GM12873 (cell line): ENCODE measurements around the gene SLC25A23.
A peak's percentile ranks its signal among the peaks of the same experiment; 100 is the strongest.

Experiments used
- TF ChIP-seq, protein P1 (sequence below): IDR thresholded peaks from 2 replicates; pipeline ENCODE4 v1.5.1; 2012; ENCODE audit warnings: low read depth, mild to moderate bottlenecking, moderate library complexity, low read length, control low read depth; ENCODE audit not compliant: insufficient read depth; ENCODE audit errors: missing control alignments

The SLC25A23 gene

DNA sequence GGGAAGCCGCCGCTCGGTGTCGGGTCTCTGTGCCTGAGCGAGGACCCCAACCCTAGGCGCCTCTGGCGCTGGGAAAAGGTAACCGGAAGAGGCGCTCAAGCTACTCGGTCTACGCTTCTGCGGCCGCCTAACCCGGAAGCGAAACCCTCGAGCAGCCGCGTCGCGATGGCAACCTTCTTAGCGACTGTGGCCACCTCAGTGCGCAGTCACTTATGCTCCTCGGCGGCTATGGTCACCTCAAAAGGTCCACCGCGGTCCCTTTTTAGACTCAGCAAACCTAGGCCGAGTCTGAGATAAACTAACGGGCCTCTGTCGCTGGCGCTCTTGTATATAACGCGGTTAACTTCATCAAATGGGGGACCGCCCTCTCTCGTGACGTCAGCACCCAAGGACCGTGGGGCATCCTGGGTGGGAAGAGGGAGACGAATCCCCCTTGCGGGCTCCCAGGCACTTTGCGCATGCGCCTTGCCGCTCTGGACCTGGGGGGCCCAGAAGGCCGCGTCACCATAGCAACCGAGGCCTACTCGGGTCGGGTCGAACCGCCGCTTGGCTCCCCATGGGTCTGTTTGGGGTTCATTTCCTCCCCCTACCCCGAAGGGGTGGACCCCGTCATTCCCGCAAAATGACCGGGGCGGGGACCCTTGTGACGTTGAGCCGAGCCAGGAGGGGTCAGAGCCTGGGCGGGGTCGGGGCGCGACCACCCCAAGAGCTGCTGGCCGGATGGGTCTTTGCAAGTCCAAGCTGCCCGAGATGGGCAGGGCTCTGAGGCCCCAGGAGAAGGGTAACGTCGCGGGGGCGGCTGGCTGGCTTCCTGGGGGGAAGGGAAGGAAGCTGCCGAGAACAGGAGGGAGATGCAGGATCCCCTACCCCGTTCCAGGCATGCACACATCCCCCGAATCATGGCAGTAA is 66.3 kb downstream of the SLC25A23 start, which contains the start of gene GTF2F1:
TSS of gene GTF2F1 (minus strand) at position 91 of the 909 bp plus-strand sequence. CDS start 169 bp downstream, outside the sequence.
- TF ChIP-seq, protein P1, sequence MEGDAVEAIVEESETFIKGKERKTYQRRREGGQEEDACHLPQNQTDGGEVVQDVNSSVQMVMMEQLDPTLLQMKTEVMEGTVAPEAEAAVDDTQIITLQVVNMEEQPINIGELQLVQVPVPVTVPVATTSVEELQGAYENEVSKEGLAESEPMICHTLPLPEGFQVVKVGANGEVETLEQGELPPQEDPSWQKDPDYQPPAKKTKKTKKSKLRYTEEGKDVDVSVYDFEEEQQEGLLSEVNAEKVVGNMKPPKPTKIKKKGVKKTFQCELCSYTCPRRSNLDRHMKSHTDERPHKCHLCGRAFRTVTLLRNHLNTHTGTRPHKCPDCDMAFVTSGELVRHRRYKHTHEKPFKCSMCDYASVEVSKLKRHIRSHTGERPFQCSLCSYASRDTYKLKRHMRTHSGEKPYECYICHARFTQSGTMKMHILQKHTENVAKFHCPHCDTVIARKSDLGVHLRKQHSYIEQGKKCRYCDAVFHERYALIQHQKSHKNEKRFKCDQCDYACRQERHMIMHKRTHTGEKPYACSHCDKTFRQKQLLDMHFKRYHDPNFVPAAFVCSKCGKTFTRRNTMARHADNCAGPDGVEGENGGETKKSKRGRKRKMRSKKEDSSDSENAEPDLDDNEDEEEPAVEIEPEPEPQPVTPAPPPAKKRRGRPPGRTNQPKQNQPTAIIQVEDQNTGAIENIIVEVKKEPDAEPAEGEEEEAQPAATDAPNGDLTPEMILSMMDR, result peak; percentile 22

DNA sequence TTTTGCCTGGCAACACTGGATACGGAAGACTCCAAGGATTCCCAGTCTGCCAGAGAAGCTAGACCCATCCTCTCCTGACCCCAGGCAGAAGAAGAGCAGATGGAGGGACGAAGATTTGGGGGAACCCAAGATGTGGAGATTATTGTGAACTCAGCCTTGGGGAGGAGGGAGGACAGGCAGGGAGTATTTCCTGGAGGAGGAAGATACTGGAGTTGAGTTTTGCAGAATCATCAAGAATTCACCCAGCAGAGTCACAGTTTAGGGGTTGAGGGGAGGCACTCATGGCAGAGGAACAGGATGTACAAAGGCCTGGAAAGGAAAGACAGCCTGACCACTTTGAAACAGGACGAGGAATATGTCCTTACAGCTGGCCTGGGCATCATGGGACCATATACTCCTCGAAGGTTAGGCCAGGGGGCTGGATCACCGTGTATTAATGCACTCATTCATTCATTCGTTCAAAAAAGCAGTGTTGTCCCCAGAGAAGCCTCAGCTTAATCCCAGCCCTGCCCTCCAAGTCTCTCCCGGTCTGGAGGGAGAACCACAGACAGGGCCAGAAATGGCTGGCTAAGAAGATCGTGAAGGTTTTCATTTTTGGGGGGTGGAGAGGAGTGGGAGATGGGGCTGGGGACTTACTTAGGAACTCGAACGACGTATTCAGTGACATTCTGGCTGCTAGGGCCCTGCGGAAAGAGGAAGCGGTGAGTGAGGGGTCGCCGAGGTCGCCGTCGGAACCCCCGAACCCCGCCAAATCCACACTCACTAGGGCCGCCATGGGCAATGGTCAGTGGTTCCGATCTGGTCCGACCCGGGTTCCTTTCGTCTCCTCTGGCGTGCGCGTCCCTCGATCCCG is 67.1 kb downstream of the SLC25A23 start:
- TF ChIP-seq, protein P1, result no peak
